ENCODE data around the gene CDC42EP1. TPM values are rescaled to one million over a fixed set of nuclear protein-coding genes. Genes with fewer than 3 reads are reported as not detected.

Gene CDC42EP1
- total and polyA plus RNA-seq, 12 donors: 10.6 to 48.3 (median 16.2) TPM

DNA sequence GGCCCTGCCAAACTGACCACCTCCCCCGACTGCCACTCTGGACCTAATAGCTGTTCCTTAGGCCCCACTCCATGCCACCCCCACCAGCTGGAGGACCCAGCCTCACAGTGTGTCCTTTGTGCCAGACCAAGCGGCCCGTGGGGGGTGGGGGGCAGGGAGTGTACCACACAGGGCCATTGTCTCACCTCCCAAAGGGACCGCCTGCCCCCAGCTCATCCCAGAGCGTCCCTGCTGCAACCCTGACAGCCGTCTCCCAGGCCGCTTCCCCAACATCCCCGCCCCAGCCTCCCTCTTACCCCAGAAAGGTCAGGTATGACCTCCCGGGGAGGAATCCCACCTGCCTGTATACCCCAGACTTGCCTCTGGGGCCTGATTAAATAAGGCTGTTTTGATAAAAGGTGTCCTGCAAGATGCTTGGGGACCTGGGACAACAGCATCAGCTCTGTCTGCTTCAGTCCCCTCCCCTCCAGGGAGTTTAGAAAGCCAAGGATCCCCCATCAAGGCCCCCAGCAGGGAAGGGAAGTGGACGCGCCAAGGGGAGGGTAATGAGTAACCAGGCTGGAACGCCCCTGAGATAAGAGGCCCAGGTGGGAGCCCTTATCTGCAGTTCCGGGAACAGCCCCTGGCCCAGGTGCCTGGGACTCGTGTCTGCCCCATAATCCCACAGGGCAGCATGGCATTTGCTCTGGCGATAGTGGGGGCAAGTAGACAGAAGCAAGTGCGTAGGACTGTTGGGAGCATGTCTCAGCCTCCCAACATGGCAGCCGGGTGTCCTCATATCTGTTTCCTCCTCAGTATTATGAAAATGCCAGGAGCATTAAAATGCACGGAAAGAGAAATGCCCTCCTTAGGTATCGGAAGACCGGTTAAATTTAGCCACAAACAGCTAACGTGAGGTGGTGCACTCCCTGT, 9.0 kb downstream of the CDC42EP1 start:
- 52 to 59% methylated on average over 21 of the region's 21 CpGs for WGBS, 2 donors
- Histone ChIP-seq H3K9me3 (no peaks in the 10 kb centered on the region), H3K36me3 (peaks cover 0 to 49% (median 9%) of the 10 kb centered on the region in 9 donors), H3K4me1 (peaks cover 16 to 64% (median 41%) of the 10 kb centered on the region in 9 donors), H3K27me3 (peaks cover 0 to 6% (median 0%) of the 10 kb centered on the region in 7 donors), H3K4me3 (no peak overlapping the region), H3K27ac (peak overlapping the region in 2 of 10 donors; percentile 9 to 11)
- DNase-seq (no peak), ATAC-seq (peak in 1 of 8 donors; percentile 22)
- TF ChIP-seq, protein P1, sequence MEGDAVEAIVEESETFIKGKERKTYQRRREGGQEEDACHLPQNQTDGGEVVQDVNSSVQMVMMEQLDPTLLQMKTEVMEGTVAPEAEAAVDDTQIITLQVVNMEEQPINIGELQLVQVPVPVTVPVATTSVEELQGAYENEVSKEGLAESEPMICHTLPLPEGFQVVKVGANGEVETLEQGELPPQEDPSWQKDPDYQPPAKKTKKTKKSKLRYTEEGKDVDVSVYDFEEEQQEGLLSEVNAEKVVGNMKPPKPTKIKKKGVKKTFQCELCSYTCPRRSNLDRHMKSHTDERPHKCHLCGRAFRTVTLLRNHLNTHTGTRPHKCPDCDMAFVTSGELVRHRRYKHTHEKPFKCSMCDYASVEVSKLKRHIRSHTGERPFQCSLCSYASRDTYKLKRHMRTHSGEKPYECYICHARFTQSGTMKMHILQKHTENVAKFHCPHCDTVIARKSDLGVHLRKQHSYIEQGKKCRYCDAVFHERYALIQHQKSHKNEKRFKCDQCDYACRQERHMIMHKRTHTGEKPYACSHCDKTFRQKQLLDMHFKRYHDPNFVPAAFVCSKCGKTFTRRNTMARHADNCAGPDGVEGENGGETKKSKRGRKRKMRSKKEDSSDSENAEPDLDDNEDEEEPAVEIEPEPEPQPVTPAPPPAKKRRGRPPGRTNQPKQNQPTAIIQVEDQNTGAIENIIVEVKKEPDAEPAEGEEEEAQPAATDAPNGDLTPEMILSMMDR (IDR thresholded peaks at IDR 0.05): no peak
- intact Hi-C loops (cut with DNase I): loop anchor here in 4 of 10 donors (2.0 to 10.0 kb wide), 3 partner anchors 24 to 254 kb away; no protein-coding TSS in a partner anchor

DNA sequence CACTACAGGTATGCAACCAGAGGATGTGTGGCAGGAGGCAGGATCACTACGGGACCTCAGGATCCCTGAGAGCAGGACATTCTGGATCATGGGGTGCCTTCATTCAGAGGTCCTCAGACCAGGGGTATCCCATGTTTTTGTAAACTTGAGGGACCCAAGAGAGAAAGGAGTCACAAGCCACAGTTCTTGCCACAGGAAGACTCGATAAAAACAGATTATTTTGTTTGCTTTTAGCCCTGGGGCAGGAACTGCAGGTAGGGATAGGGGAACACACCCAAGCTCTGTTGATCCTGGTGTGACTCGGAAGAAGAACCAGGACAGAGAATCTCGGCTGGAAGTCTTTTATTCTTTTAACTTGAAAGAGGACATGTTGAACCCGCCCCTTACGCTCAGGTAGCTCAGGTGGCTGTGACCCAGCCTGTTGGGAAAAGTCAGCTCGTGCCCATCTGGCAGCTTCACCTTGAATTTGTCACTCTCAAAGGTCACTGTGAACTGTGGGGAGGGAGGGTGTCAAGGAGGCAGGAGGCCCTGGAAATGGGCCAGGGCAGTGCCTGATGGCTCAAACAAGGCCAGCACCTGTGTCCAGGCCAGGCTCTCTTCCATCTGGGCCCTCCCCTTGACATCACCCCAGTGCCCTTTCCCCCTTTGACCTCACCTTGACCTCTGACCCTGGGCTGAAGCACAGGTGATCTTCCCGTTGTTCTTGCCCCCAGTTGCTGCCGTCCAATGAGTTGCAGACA, 9.8 kb downstream of the CDC42EP1 start:
- ATAC-seq (peak in 1 of 8 donors; percentile 7), DNase-seq (peak in 1 of 2 donors; percentile 37)
- TF ChIP-seq, protein P1 (IDR thresholded peaks at IDR 0.05): no peak
- Histone ChIP-seq H3K27me3 (peaks cover 0 to 6% (median 0%) of the 10 kb centered on the region in 7 donors), H3K4me1 (peaks cover 12 to 56% (median 32%) of the 10 kb centered on the region in 9 donors), H3K4me3 (no peak overlapping the region), H3K36me3 (peaks cover 0 to 46% (median 9%) of the 10 kb centered on the region in 9 donors), H3K27ac (peak overlapping the region in 1 of 10 donors; percentile 11), H3K9me3 (no peaks in the 10 kb centered on the region)
- 62 to 63% methylated on average over 9 of the region's 9 CpGs for WGBS, 2 donors
- intact Hi-C loops (cut with DNase I): loop anchor here in 6 of 10 donors (2.0 to 10.0 kb wide), 4 partner anchors 25 to 255 kb away; no protein-coding TSS in a partner anchor

DNA sequence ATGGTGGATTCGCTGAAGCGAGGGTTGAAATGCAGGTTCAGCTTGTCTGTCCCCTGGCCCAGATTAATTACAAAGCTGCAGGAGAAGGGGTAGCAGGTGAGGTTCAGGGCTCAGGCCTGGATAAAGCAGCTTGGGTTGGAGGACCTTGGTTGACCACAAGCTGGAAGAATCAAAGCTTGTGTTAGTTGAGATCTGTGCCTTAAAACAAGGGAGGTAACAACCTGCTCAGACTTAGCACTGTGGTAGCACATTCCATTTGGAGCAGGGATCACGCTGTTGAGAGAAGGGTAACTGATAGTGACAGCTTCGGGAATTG, 10.3 kb downstream of the CDC42EP1 start:
- DNase-seq: no peak

More for the DNA sequence above, 10.3 kb downstream of the CDC42EP1 start:
- WGBS, 2 donors: 65 to 66% methylated on average over 4 of the region's 4 CpGs
- Histone ChIP-seq H3K27me3 (peaks cover 0 to 6% (median 0%) of the 10 kb centered on the region in 7 donors), H3K9me3 (no peaks in the 10 kb centered on the region), H3K27ac (no peak overlapping the region), H3K4me1 (peaks cover 12 to 51% (median 27%) of the 10 kb centered on the region in 9 donors), H3K36me3 (peaks cover 0 to 44% (median 9%) of the 10 kb centered on the region in 9 donors), H3K4me3 (no peak overlapping the region)
- TF ChIP-seq, protein P1 (IDR thresholded peaks at IDR 0.05): no peak
- ATAC-seq: no peak
- intact Hi-C loops (cut with DNase I): loop anchor here in 2 of 10 donors (5.0 kb wide), 1 partner anchor 33 kb away; no protein-coding TSS in a partner anchor

Data from heart right ventricle (tissue), 16 donors.